ENCODE measurements around the gene CPA1. TPM values are rescaled to one million over a fixed set of nuclear protein-coding genes. Genes with fewer than 3 reads are reported as not detected.

The CPA1 gene
- total and polyA plus RNA-seq, 12 donors = 0.14 to 15.0 (median 2.0) TPM; not detected in 4

DNA sequence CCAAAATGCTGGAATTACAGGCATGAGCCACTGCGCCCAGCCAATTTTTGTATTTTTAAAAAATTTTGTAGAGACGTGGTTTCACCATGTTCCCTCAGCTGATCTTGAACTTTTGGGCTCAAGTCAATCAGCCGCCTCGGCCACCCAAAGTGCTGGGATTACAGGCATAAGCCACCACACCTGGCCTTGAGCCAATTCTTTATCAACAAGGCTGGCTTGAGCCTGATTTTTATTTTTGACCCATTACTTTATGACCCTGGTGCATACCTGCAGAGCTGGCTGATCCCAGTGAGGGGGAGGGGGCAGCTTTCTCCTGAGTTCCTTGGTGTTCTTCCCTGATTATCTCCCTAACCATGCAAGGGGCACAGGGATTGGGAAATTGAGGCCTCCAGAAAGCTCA, 15.8 kb upstream of the CPA1 start:
- Histone ChIP-seq H3K27me3 (no peaks in the 10 kb centered on the region), H3K27ac (peak overlapping the region in 3 of 5 donors; percentile 90 to 94 (median 90)), H3K9me3 (replicated peaks in 1 of 3) (peaks cover 0 to 5% (median 0%) of the 10 kb centered on the region in 3 donors), H3K4me3 (no peak overlapping the region), H3K4me1 (replicated peaks in 1 of 2) (peaks cover 7 to 39% of the 10 kb centered on the region in 2 donors), H3K36me3 (replicated peaks in 1 of 2) (no peaks in the 10 kb centered on the region)
- 72 to 83% (median 80%) methylated on average over 4 of the region's 4 CpGs for WGBS, 4 donors
- intact Hi-C loops (cut with DNase I) = no loop called here
- no peak for TF ChIP-seq POLR2A (IDR thresholded peaks at IDR 0.05)
- TF ChIP-seq, protein P1, sequence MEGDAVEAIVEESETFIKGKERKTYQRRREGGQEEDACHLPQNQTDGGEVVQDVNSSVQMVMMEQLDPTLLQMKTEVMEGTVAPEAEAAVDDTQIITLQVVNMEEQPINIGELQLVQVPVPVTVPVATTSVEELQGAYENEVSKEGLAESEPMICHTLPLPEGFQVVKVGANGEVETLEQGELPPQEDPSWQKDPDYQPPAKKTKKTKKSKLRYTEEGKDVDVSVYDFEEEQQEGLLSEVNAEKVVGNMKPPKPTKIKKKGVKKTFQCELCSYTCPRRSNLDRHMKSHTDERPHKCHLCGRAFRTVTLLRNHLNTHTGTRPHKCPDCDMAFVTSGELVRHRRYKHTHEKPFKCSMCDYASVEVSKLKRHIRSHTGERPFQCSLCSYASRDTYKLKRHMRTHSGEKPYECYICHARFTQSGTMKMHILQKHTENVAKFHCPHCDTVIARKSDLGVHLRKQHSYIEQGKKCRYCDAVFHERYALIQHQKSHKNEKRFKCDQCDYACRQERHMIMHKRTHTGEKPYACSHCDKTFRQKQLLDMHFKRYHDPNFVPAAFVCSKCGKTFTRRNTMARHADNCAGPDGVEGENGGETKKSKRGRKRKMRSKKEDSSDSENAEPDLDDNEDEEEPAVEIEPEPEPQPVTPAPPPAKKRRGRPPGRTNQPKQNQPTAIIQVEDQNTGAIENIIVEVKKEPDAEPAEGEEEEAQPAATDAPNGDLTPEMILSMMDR (IDR thresholded peaks at IDR 0.05) = no peak
- DNase-seq = peak in 1 of 7 donors; percentile 58

GRCh38 chr7:130365088-130365487, 15.2 kb upstream of the CPA1 start:
- intact Hi-C loops (cut with DNase I) = no loop called here
- 77 to 88% (median 81%) methylated on average over 2 of the region's 2 CpGs for WGBS, 4 donors

GRCh38 chr7:130365511-130366441, 14.5 kb upstream of the CPA1 start:
- intact Hi-C loops (cut with DNase I) = no loop called here
- no peaks in the 10 kb centered on the region for H3K36me3 ChIP-seq (replicated peaks in 1 of 2)
- peak overlapping the region; percentile 36 to 94 (median 90) for H3K27ac ChIP-seq
- H3K27me3 ChIP-seq = no peaks in the 10 kb centered on the region
- 49 to 69% (median 55%) methylated on average over 10 to 15 of the region's 15 CpGs for WGBS, 4 donors
- no peaks in the 10 kb centered on the region for H3K9me3 ChIP-seq (replicated peaks in 1 of 3)
- peak; percentile 72 to 97 (median 92) for DNase-seq
- no peak for TF ChIP-seq POLR2A (IDR thresholded peaks at IDR 0.05)
- TF ChIP-seq, protein P1 (IDR thresholded peaks at IDR 0.05) = no peak
- peaks cover 10 to 52% of the 10 kb centered on the region in 2 donors for H3K4me1 ChIP-seq (replicated peaks in 1 of 2)
- no peak overlapping the region for H3K4me3 ChIP-seq

More at GRCh38 chr7:130365088-130365487, 15.2 kb upstream of the CPA1 start:
- TF ChIP-seq, protein P1 (IDR thresholded peaks at IDR 0.05) = no peak
- TF ChIP-seq POLR2A (IDR thresholded peaks at IDR 0.05) = no peak
- H3K9me3 ChIP-seq (replicated peaks in 1 of 3) = no peaks in the 10 kb centered on the region
- no peaks in the 10 kb centered on the region for H3K36me3 ChIP-seq (replicated peaks in 1 of 2)
- H3K27me3 ChIP-seq = no peaks in the 10 kb centered on the region
- no peak overlapping the region for H3K4me3 ChIP-seq
- peak overlapping the region; percentile 36 to 94 (median 90) for H3K27ac ChIP-seq
- peaks cover 10 to 45% of the 10 kb centered on the region in 2 donors for H3K4me1 ChIP-seq (replicated peaks in 1 of 2)
- no peak for DNase-seq

- peaks cover 10 to 57% of the 10 kb centered on the region in 2 donors for H3K4me1 ChIP-seq (replicated peaks in 1 of 2)
- no peaks in the 10 kb centered on the region for H3K27me3 ChIP-seq
- no peak overlapping the region for H3K4me3 ChIP-seq
- WGBS, 4 donors = 93 to 100% (median 96%) methylated on average over 4 to 6 of the region's 6 CpGs
- no peak for TF ChIP-seq POLR2A (IDR thresholded peaks at IDR 0.05)
- TF ChIP-seq, protein P1 (IDR thresholded peaks at IDR 0.05) = no peak
- intact Hi-C loops (cut with DNase I) = no loop called here
- H3K9me3 ChIP-seq (replicated peaks in 1 of 3) = no peaks in the 10 kb centered on the region
- no peaks in the 10 kb centered on the region for H3K36me3 ChIP-seq (replicated peaks in 1 of 2)
- peak in 1 of 7 donors; percentile 12 for DNase-seq
- peak overlapping the region in 4 of 5 donors; percentile 47 to 94 (median 78) for H3K27ac ChIP-seq
Observed at GRCh38 chr7:130366564-130366963, 13.7 kb upstream of the CPA1 start.
